GM21576 (cell line): ENCODE results near the gene TACR2.

Source experiments
- ATAC-seq: cut with Tn5 transposase; IDR thresholded peaks from one replicate; pipeline ENCODE4 v1.9.1; 2021; ENCODE audit warnings: mild to moderate bottlenecking, moderate library complexity; ENCODE audit not compliant: unreplicated experiment

Gene TACR2

DNA sequence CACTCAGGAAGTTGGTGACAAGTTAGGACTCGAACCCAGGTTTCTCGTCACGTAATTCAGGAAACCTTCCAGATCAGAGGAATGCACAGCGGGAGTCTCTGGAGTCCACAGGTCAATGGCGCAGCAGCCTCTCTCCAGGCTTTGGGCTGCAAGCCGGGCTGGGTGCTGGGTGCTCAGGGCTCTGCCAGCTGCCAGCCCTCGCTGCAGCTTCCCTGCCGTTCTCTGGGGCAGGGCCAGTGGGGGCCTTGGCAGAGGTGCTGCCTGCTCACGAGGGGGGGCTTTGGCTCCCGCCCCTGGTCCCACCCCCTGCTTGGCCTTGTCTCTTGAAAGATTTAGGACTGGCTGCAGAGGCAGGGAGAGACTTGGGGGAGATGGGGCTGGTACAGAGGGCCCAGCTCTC is at the start of gene TACR2:
Gene TACR2, minus strand, starts transcription at position 224 of the 400 bp plus-strand sequence. CDS start 595 bp downstream, outside the sequence.
- no peak for ATAC-seq

DNA sequence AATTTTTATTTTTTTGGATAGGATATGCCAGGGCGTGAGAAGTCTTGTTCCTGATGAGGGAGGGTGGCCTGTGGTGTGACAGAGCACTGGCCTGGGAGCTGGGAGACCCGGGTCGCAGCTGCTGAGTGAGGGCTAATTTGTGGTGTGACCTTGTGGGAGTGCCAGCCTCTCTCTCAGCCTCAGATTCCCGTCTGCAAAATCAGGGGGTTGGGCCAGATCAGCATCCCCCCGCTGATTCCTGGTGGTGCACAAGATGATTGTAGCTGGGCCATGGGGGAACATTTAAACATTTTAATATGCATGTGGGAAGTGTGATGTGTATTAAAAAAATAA is 49.4 kb upstream of the TACR2 start:
- no peak for ATAC-seq

DNA sequence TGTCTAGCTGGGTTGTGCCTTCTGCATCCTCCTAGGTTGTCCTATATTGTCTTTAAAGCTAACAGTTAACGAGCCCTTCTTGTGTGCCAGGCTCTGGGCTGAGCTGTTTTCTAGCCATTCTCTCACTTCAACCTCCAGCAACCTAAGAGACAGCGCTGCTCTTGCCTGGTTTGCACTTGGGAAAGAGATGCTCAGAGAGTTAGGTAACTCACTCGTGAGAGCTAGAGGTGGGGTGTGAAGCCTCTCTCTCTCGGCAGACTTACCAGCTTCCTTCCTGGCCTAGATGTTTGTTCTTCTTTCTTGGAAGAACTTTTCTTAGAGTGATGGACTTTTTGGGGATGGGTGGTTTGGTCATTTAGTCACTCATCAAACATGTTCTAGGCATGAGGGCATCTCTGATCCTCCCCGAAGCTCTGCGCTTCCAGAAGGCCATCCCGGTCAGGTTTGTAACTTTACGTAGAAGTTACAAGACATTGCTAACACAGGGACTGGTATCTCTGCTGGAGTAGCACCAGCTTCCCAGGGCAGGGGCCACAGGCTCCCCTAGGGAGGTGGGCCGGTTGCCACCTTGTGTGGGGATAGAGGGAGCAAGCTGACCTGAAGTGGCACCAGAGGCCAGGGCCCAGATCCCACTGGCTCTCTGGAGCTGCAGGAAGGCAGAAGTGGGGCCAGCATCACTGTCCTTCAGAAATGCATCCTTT is 48.9 kb upstream of the TACR2 start:
- ATAC-seq, result no peak

DNA sequence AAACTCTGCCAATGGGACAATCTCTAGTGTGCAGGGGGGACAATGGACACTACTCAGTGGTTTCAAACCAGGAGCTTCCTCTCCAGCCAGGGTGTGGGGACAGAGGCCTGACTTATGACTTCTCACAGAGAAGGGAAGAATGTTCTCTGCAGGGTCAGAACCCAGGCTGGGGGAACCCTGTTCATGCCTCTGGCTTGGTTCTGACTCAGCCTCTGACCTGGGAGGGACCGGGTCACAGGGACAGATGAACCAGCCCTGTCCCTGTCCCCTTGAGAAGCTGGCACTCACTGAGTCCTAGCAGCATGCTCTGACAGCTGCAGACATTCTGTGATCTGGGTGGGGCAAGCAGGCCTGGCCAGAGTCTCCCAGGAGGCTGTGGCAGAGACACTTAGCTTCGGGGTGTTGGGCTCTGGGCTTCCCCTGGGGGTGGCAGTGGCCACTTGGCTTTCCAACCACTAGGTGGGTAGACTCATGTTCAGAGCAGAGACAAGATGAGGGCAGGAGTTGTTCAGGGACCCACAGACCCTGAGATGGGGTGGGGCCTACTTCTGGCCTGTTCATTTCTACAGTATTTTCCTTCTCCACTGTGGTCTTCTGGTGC is 48.2 kb upstream of the TACR2 start:
- ATAC-seq, result no peak

DNA sequence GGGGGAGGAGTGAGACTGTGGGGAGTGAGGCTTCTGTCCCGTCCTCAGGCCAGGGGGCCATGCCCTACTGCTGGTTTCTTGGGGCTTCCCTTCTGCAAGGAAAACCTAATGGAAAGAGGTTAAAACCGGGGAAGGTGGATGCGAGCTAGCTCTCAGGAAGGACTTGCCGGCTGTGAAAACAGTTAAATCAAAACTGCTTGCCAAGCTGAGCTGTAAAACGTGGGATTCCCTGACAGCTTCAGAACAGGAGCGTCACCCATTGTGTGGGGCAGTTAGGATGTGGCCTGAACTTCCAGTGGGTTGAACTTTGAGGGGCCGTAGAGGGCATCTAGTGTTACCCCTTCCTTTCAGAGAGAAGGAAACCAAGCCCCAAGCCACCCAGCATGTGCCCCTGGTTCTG is 47.7 kb upstream of the TACR2 start:
- ATAC-seq, result no peak

DNA sequence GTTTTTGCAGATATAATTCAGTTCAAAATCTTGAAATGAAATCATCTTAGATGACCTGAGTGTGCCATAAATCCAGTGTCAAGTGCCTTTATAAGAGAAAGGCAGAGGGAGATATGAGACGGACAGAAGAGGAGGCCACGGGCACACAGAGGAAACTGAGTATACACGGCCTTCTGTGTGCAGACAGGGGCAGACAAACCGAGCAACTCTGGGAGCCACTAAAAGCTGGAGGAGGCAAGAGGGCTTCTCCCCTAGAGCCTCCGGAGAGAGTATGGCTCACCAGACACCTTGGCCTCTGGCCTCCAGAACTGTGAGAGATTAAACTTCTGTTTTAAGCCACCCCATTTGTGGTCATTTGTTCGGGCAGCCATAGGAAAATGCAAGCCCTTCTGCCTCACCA is 47.2 kb upstream of the TACR2 start:
- ATAC-seq, result no peak

DNA sequence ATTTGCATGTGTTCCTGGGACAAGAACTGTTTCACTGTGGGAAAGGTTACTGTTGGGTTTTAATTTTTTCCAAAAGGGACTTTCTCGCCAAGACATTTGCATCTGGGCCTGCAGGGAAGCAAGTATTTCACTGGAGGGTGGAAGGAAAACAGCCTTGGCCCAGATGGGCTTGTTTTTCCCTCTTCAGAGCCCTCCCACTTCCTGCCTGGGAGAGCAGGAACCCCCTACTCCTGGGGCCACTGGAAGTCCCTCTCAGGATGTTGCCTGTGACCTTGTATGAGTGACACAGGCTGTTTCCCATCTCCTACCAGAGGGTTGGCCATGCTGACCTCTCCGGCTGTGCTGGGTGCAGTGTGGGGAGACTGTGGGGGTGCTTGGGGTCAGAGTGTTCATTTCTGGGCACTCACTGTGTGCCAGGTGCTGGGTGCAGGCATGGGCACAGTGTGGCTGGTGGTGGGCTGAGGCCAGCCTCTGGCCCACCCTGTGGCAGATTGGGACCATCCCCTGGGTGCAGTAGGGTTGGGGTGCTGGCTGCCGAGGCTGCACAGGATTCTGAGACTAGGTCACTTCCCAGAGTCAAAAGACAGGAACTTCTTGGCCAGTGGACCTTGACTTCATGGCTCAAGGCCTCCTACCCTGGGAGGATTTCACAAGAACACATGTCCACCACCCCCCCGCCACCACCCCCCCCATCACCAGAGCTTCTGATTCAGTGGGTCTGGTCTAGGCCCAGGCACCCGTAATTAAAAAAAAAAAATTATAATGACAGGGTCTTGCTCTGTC is 44.7 kb upstream of the TACR2 start:
- ATAC-seq, result no peak

DNA sequence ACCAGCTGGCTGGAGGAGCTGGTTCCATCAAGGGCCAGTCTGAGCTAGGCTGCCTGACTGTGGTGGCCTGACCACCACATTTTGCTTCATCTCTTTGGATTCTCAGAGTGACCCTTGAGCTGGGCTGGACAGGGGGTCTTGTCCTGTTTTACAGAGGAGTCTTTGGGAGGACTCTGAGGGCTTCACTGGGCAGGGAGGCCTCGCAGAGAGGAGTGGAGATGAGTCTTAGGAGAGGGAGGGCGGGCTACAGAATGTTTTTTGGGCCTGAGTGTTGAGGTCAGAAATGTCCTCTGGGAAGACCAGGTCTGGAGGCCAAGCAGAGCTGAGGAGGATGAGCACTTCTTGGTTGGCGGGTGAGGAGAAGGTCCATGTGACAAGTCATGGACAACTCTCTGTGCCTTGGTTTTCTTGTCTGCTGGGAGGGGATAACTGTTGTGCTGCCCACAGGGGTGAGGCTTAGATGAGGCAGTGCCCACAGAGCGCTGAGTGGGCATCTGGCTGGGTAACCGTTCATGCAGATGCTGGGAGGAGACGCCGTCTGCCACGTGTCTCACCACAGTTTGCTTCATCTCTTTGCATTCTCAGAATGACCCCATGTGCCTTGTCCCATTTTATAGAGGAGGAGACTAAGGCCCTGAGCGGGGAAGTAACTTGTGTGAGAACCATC is 44.0 kb upstream of the TACR2 start:
- ATAC-seq, result no peak

DNA sequence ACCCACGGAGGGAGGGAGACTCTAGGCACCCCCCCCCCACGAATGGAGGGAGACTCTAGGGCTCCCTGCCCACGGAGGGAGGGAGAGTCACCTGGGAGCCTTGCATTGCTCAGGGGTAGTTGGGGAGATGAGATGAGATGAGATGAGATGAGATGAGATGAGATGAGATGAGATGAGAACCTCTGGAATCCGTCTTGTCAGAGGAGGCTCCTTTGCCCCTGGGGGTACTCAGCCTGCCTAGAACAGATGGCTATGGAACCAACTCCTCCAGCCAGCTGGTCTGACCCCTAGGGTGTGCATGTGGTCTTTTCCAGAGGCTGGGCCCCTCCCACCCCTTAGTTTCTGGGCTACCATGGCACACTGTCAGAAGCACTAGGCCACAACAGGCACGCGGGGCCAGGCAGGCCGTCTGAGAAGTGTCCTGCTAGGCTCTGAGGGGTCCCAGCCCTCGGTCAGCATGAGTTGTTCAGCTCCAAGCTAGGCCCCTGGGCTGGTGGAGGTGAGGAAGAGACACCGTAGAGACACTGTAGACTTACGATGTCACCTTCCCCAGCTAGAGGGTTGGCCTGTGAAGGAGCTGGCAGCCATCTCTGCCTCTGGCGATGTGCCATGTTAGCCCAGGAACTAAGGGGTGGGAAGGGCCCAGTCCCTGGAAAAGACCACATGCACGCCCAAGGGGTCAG is 43.3 kb upstream of the TACR2 start:
- no peak for ATAC-seq

DNA sequence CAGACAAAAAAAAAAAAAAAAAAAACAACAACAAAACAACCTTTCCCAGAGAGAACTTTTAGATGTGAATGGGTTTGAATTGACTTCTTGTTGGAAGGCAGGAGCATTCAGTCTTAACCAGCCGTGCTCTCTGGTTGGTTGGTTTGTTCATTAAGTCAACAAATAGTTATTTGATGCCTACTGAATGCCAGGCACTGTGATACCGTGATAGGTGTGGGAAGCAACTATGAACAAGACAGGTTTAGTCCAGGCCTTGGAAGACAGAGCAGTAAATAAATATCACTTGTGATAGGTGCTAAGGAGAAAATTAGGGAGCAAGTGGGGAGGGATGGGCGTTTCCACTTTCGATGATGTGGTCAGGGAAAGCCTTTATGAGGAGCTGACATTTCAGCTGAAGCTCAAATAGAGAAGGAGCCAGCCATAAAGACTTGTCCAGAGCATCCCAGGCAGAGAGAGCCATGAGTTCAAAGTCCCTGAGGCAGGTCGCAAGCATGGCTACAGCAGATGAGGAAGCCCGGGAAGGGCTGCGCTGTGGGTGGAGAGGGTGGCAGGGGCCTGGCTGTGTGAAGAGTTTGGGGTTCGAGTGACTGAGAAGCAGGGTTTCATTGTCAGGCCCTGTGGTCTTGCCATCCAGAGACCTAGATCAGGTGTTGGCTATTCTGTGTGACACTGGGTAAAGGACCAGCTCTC is 42.5 kb upstream of the TACR2 start:
- ATAC-seq, result no peak

DNA sequence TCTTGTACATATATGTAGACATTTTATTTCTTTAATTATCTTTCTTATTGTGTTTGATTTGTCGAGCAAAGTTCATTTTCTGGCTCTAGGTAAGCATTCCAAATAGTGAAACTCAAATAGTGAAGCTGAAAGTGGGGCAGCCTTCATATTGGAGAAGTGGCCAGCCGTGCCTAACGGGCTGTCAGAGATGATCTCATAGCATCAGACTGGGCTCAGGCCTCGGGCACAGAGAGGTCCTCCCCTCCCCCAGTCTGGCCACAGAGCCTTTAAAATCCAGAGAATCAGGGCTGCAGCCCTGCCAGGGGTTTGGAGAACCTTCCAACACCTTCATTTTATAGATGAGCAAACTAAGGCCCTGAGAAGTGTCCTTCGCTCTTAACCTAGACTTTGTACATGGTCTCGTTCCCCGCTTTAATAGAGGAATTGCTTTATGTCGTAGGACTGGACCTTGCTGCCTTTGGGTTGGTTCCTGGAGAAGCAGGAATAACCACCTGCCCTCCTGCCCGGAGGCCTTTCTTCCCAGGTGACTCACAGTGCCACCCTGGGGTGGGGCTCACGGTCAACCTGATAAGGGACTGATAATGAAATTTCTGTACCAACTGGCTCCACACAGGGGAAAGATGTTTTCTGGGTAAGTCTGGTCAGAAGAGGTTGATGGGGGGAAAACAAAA is 41.8 kb upstream of the TACR2 start:
- ATAC-seq, result no peak

DNA sequence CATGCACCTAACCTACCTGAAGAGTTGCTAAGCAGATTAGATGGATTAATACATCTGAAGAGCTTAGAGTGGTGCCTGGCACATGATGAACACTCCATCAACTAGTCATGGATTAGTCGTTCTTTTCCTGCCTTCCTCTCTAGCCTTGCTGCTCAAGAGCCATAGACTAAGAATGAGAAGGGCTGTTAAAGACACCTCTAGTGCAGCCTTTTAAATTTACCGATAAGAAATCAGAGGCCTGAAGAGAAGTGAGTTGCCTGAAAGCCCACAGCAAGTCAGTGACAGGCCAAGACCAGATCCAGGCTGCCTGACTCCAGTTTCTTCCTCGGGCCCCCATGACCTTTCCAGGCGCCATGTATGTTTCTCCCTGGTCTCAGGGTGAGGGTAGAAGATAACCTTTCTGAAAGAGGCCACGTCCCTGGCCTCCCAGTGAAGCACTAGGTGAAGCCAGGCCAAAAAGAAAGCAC is 41.1 kb upstream of the TACR2 start:
- ATAC-seq, result no peak

DNA sequence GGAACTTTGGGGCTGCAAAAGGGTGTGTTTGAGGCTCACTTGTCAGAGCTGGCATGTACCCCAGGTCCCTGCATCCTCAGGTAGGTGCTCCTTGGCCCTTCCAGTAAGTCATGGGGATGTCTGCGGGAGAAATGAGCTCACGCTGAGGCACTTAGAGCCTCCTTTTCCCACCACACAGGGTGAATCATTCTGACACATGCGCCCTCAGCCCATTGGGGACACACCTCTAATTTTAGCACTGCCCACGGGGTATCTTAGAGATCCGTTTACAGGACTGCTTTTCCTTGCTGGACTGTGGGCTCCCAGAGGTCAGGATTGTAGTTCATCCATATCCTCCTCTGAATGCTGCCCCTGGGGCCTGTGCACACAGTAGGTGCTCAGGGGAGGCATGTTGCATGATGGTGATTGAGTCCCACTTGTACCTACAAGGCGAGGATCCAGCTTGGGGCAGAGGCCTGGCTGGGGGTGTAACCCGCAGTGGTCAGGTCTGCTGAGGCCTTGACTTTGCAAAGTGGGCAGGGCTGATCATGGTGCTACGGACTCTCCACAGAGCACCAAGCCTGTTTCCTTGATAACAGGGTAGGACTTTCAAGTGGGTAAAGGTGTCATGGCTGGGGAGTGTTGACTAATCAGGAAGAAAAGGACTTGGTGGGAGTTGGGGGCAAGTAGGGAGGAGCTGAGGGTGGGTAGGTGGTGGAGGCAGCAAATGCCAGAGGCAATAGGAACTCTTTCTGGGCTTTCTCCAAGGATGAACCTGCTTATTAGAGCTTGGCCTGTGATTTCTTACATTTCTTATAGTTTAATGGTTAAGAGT is 40.4 kb upstream of the TACR2 start:
- no peak for ATAC-seq

DNA sequence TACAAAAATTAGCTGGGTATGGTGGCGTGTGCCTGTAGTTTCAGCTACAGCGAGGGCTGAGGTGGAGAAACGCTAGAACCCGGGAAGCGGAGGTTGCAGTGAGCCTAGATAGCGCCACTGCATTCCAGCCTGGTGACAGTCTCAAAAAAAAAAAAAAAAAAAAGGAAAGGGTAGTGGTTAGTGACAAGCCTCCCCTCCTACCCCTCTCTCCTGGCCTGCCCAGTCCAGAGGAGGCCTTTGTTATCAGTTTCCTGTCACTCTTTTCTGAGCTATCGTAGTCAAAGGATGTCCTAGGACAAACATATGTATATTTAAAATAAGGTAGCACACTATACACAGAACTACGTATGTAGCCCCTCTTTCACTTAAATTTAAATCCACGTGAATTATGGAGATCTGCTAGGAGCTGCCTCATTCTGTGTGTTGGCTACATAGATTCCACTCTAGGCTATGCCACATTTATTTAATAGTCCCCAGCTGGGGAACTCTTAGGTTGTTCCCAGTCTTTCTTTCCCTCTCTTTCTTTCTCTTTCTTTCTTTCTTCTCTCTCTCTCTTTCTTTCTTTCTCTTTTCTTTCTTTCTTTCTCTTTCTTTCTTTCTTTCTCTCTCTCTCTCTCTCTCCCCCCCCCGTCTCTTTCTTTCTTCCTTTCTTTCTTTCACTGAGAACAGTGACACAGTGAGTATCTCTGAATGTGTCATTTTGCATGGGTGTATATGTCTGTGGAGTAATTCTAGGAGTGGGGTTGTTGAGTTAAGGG is 38.5 kb upstream of the TACR2 start:
- no peak for ATAC-seq

DNA sequence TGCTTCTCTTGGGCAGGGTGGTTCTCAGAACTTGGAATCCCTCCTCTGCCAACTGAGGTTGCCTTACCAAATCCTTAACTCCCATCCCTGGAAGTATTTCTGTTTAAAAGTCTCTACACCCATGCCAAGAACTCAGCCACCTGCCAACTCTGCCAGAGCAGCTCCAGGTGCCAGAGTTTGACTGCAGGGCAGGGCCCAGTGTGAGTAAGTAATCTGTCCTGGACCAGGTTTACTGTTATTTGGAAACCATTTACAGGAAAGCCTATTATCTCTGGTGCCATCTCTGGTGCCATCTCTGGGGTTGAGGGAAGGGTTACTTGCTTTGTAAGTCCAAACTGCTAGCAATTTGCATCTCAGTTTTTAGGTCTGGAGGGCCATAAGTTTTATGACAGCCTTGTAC is 37.1 kb upstream of the TACR2 start:
- ATAC-seq, result no peak

DNA sequence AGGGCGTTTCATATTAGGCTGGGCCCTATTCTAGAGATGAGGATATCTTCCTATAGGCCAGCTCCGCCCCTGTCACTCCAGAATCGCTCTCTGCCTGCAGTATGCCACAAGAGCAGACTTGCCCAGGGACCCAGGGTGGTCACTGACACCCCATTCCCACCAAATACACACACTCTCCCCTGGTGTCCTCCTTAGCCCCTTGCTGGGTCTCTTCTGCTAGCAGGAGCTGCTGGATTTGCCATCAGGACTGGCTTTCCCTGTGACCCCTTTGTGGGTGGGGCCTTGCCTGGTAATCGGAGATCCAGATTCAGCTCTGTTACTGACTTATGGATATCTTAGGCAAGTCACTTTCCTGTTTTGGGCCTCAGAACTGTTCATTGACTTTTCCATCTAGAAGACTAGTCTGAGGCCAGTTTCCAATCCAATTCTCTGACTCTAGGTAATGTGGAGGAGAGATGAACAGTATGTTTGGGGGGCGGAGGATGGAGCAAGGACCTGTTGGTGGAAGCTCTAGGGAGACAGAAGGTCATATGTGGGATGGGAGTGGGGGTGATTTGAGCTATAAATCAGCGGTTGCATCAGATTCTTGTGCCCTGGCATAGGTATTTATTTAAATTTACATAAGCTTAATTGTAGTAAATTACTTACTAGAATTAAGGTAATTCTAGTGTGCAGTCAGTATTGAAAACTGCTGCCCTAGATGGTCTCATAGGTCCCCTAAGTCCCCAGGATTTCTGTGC is 36.1 kb upstream of the TACR2 start:
- ATAC-seq, result no peak

DNA sequence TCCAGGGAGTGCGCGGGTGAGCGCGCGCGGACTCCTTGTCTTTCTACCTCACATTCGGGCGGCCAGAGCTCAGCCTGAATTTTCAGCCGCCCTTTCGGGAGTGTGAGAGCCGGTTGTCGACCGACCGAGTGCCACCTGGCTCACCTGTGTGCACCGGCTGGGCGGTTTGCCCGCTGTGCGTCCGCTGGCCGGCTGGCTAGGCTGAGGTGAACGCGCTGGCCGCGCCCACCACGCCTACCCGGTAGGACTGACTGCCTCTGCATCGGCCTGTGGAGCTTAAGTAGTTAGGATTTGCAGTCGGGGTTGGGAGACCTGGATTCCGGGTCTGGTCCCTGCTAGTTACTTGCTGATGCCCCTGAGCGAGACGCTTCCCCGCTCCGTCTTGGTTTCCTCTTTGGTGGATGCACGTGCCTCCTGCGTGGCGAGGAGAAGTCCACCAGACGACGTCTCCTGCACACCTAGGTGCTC is 35.1 kb upstream of the TACR2 start:
- no peak for ATAC-seq
